Sciatic nerve (tissue), 2 donors: Measurements from ENCODE around the gene PPP1R13B. TPM values are rescaled to one million over a fixed set of nuclear protein-coding genes. Genes with fewer than 3 reads are reported as not detected.

Experiments used
- ATAC-seq: fragments of 200-7000 bp; cut with Tn5 transposase; one replicate; pipeline ENCODE4 v1.9.1; 2020; ENCODE audit warnings: mild to moderate bottlenecking, moderate library complexity
- DNase-seq: peaks from one replicate; pipeline ENCODE4 v3.0.0-alpha.2; 2020; ENCODE audit warnings: low spot score
- intact Hi-C: fragments of 100-400 bp; cut with DNase I; formaldehyde crosslinking; loops from one replicate; pipeline ENCODE4 v1.14.2; 2022
- total RNA-seq: library from RNA; stranded (reverse); fragmentation: NEBNext Ultra II Directional; extraction: Animal tissue kit (Norgen Biotek cat#: 25700); gene quantifications from one replicate; pipeline ENCODE4 v1.2.1, GENCODE V29; 2021
- donor health status: DM: no; HTN: no; CAD: no.
- donor health status: DM: no; HTN: no; CAD: no.

The PPP1R13B gene
- total RNA-seq, 1 donor from 2014 or later: 38.6 TPM

DNA sequence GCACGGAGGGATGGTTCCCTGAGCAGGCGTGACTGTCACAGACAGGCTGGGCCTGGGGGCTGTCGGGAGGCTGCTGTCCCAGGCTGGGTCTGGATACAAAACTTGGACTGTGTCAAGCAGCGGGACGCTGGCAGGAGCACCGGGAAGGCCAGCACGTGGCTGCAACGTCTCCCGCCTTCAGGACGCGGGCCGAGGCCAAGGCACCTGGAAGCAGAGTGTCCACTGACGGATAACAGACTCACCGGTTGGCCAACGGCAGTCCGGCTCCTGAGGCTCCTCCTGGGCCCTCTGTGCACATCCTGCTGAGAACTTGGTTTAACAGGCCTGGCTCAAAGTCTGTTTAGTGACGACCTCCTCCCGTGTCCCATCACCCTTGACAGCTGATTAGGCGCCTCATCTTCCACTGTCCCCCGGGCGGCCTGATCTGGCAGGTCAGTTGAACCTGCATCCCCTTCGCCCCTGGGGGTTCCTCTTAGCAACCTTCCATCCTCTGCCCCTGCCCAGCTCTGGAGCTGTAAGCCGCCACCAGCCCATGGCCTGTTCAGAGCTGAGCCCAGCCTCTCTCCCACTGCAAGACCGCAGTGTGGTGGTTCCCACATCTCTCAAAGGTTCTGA, 134.6 kb downstream of the PPP1R13B start:
- no peak for DNase-seq

DNA sequence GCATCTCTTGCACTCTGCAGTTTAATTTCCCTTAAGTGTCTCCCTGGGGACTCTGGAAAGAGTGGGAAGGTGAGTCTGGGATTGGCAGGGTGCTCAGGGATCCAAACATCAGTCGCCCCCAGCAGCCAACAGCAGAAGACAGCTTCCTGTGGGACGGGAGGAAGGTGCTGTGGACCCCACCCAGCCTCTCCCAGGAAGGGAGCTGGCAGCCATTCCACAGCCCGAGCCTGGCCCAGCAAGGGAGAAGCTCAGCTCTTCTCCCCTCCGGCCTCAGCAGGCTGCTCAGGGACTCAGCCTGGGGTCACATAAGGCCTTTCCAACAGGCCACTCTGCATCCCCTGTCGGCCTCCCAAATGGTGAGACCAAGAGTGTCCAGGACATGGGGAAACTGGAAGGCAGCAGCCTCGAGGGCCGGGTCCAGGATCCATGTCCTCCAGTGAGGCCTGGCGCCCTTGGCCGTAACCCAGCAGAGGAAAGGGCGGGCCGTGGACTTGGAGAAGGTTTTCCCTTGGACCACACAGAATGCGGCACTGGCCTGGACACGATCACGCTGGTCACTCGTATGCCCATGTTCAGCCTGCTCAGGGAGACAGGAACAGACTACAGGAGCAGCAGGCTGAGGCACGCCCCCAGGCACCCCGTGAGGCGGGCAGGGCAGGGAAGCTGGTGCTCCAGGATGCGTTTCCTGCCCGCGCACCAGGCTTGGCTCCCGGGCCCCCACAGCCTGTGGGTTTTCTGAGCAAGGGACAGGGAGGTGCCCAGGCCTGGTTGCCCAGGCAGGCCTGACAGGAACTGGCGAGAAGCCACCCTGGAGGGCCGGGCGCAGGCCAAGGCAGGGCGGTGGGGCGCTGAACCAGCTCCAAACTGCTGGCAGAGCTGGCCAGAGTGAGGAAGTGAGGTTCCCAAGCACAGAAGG, 135.6 kb downstream of the PPP1R13B start:
- DNase-seq: no peak
- no peak for ATAC-seq
- intact Hi-C loops: no loop called here

More for the DNA sequence above, 134.6 kb downstream of the PPP1R13B start:
- intact Hi-C loops: no loop called here
- ATAC-seq: no peak

GRCh38 chr14:103710771-103711377, 136.5 kb downstream of the PPP1R13B start:
- intact Hi-C loops: no loop called here
- DNase-seq (no peak), ATAC-seq (no peak)

GRCh38 chr14:103709814-103710213, 137.6 kb downstream of the PPP1R13B start:
- DNase-seq (no peak), ATAC-seq (no peak)
- intact Hi-C loops: no loop called here

GRCh38 chr14:103708750-103709187, 138.6 kb downstream of the PPP1R13B start:
- DNase-seq: no peak
- intact Hi-C loops: no loop called here
- no peak for ATAC-seq

DNA sequence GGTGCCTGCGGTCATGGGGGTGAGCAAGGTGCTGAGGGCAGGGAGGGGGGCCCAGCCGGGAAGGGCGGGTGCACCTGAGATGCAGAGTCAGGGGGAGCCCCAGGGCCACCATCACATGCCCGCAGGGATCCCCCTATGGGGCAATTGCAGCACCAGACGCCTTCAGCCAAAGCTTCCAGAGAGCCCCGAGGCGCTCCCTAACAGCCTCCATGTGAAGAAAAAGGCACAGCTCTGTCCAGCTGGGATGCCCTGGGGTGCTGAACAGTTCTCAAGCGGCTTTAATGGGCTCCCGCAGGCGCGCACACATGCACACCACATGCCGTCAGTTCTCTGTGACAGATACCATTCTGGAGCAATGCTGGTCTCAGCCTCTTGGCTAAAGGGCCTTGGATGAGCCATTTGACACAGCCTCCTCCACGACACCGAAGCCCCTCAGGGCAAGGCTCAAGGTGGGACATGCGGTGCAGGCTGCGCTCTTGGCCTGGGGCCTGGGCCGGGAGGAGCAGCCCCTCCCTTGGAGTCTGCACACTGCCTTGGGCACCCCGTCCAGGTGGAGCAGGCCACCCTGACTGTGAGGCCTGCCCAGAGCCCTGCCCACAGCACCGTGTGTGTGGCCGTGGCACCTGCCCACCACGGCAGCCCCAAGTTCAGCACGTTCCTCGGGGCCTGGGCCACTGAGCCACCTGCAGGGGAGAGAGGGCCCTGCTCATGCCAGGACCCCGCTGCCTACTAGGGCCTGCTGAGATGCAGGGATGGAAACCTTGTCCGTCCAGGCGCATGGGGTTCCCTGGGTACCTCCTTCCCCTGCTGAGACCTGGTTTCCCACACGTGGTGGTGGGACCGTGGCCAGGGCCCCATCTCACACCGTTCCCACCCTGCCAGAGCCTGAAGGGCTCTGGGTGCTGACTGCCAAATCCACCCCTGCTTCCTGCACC, 139.8 kb downstream of the PPP1R13B start:
- intact Hi-C loops: no loop called here
- DNase-seq (no peak), ATAC-seq (no peak)

- intact Hi-C loops: no loop called here
- no peak for ATAC-seq
- DNase-seq: no peak
Measured at GRCh38 chr14:103706551-103707328, 140.6 kb downstream of the PPP1R13B start.

GRCh38 chr14:103705504-103706284, 141.7 kb downstream of the PPP1R13B start:
- intact Hi-C loops: no loop called here
- ATAC-seq (peak; percentile 37), DNase-seq (no peak)

DNA sequence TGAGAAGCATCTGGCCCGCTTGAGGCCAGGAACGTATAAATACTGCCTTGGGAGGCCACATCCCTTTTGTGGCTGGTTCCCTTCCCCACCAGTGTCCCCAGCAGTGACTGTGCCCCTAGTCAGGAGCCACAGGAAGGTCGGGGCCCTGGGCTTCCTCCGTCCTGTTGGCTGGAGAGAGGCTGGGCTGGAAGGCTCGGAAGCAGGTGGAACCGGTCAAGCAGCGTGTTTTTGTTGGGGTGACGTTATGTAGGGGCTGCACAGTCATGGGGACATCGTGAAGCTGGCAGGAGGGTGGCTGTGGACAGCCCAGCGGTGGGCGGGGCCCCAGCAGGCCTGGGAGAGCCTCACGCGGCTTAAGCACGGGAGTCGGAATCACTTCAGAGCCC, 142.3 kb downstream of the PPP1R13B start:
- DNase-seq (no peak), ATAC-seq (peak; percentile 68)
- intact Hi-C loops: no loop called here

DNA sequence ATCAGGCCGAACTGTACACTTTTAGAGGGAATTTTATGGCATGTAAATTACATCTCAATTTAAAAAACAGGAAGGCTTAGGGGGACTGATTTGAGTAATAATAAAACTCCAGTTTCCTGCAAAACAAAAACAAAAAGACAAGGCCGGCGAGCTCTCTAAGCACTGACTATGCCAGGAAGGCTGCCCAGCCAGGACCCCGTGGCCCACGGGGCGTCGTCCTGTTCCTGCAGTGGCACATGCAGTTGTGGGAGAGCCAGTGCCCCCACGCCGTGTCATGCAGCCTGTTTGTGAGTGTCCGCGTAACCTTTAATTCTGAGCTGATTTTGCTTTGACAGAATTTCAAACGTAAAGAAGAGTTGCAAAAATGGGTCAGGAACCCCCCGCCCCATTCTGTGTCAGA, 142.7 kb downstream of the PPP1R13B start:
- intact Hi-C loops: no loop called here
- DNase-seq (no peak), ATAC-seq (no peak)

DNA sequence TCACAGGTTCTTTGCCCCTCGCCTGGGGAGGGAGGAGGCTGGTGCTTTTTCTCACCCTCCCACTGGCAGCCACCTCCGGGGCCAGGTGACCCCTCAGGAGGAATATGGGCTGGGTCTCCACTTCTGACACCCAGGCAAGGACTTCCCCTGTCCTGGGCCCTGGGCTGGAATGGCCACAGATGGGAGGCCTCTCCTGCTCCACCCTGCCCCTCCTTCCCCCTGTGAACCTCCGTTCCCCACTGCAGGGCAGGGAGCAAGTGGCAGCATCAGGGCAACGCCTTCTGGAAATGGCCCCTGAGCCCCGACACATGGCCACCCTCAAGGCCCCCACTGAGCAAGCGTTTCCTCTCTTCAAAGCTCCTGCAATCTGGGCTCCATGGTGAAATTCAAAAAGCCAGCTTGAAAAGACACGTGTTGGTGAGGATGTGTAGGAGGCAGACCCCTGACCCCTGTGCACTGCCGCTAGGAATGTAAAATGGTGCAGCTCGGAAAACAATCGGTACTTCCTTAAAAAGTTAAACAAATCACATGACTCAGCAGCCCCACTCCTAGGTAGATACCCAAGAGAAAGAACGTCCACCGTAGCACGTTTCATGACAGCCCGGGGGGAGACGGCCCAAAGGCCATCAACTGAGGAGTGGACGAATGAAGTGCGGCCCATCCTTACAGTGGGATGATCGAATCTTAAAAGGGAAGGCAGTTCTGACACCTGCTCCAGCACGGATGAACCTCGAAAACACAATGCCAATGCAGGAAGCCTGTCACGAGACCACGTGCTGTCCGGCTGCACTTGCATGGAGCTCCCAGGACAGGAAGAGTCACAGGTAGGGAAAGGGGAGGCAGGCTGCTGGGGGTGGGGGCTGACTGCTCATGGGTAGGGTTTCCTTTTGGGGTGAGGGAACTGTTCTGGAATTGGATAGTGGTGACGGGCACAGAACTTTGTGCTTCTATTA, 143.7 kb downstream of the PPP1R13B start:
- intact Hi-C loops: no loop called here
- no peak for DNase-seq
- ATAC-seq: no peak

GRCh38 chr14:103702497-103703432, 144.6 kb downstream of the PPP1R13B start:
- no peak for ATAC-seq
- no peak for DNase-seq
- intact Hi-C loops: no loop called here

GRCh38 chr14:103702095-103702494, 145.3 kb downstream of the PPP1R13B start:
- no peak for DNase-seq
- ATAC-seq: no peak
- intact Hi-C loops: no loop called here

- intact Hi-C loops: no loop called here
- ATAC-seq (no peak), DNase-seq (no peak)
Measured at GRCh38 chr14:103700753-103701490, 146.5 kb downstream of the PPP1R13B start.
